ENCODE measurements around the gene C22orf31.

DNA sequence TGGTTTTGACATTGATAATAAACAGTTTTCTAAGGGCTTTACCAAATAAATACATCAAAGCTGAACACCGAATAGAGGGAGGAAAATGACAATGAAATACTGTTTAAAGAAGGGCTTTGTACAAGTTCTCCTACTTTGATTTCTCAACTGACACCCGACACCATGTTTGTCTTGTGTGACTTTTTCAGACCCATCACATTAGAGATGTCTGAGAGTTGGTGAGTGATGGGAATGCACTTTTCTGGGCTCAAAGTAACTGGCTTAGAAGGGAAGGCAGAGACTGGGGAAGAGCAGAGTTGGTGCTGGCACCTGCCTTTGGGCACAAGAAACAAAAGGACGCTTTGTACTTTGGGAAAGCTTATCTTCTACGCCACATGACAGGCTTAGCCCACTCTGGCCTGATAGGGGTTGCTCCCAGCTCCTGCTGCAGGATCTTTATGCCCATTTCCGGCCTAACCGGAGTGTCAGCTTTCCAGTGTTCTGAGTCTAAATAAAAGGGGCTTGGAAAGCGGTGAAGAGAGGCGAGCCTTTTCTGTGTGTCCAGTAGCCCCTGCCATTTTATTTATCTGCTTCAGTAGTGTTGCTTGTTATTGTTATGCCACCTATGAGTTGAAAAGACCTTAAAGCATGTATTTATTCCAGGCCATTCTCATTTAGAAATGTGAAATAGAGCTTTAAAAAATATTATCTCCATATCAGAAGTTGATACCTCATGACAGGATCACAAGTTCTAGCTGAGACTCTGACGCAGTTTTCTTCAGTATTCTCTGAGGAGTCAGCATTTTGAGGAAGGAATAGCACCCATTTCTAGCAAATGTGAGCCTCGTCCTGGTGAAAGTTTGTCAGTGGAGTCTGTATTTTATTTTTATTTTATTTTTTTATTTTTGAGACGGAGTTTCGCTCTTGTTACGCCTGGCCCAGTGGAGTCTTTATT lies 35.4 kb upstream of the C22orf31 start:
- TF ChIP-seq, protein P1, sequence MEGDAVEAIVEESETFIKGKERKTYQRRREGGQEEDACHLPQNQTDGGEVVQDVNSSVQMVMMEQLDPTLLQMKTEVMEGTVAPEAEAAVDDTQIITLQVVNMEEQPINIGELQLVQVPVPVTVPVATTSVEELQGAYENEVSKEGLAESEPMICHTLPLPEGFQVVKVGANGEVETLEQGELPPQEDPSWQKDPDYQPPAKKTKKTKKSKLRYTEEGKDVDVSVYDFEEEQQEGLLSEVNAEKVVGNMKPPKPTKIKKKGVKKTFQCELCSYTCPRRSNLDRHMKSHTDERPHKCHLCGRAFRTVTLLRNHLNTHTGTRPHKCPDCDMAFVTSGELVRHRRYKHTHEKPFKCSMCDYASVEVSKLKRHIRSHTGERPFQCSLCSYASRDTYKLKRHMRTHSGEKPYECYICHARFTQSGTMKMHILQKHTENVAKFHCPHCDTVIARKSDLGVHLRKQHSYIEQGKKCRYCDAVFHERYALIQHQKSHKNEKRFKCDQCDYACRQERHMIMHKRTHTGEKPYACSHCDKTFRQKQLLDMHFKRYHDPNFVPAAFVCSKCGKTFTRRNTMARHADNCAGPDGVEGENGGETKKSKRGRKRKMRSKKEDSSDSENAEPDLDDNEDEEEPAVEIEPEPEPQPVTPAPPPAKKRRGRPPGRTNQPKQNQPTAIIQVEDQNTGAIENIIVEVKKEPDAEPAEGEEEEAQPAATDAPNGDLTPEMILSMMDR (IDR thresholded peaks at IDR 0.05 in 2 of 3, conservative IDR thresholded peaks at IDR 0.05 in 1 of 3; ENCODE audit: borderline replicate concordance in 1 of 3, insufficient read depth in 1 of 3, low read depth in 2 of 3, low read length in 2 of 3), result no peak
- TF ChIP-seq, protein P2, sequence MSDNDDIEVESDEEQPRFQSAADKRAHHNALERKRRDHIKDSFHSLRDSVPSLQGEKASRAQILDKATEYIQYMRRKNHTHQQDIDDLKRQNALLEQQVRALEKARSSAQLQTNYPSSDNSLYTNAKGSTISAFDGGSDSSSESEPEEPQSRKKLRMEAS (IDR thresholded peaks at IDR 0.05), result no peak
- TF ChIP-seq POLR2A (IDR thresholded peaks at IDR 0.05; ENCODE audit: borderline replicate concordance, extremely low read depth, insufficient read depth, insufficient read length) (no peak), SRF (IDR thresholded peaks at IDR 0.05; ENCODE audit: low read depth) (no peak), ELF1 (IDR thresholded peaks at IDR 0.05; ENCODE audit: borderline replicate concordance, low read depth) (no peak), POLR2AphosphoS5 (IDR thresholded peaks at IDR 0.05; ENCODE audit: low read depth, low read length) (no peak), JUND (IDR thresholded peaks at IDR 0.05) (no peak), EGR1 (IDR thresholded peaks at IDR 0.05; ENCODE audit: low read depth) (no peak), FOSL1 (IDR thresholded peaks at IDR 0.05; ENCODE audit: low read depth) (no peak), ZNF274 (IDR thresholded peaks at IDR 0.05; ENCODE audit: low read depth, low read length) (no peak), RAD21 (IDR thresholded peaks at IDR 0.05; ENCODE audit: low read depth) (no peak)
- TF ChIP-seq, protein P3, sequence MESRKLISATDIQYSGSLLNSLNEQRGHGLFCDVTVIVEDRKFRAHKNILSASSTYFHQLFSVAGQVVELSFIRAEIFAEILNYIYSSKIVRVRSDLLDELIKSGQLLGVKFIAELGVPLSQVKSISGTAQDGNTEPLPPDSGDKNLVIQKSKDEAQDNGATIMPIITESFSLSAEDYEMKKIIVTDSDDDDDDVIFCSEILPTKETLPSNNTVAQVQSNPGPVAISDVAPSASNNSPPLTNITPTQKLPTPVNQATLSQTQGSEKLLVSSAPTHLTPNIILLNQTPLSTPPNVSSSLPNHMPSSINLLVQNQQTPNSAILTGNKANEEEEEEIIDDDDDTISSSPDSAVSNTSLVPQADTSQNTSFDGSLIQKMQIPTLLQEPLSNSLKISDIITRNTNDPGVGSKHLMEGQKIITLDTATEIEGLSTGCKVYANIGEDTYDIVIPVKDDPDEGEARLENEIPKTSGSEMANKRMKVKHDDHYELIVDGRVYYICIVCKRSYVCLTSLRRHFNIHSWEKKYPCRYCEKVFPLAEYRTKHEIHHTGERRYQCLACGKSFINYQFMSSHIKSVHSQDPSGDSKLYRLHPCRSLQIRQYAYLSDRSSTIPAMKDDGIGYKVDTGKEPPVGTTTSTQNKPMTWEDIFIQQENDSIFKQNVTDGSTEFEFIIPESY (IDR thresholded peaks at IDR 0.05; ENCODE audit: extremely low read depth, insufficient replicate concordance, low read length), result no peak
- TF ChIP-seq, protein P4, sequence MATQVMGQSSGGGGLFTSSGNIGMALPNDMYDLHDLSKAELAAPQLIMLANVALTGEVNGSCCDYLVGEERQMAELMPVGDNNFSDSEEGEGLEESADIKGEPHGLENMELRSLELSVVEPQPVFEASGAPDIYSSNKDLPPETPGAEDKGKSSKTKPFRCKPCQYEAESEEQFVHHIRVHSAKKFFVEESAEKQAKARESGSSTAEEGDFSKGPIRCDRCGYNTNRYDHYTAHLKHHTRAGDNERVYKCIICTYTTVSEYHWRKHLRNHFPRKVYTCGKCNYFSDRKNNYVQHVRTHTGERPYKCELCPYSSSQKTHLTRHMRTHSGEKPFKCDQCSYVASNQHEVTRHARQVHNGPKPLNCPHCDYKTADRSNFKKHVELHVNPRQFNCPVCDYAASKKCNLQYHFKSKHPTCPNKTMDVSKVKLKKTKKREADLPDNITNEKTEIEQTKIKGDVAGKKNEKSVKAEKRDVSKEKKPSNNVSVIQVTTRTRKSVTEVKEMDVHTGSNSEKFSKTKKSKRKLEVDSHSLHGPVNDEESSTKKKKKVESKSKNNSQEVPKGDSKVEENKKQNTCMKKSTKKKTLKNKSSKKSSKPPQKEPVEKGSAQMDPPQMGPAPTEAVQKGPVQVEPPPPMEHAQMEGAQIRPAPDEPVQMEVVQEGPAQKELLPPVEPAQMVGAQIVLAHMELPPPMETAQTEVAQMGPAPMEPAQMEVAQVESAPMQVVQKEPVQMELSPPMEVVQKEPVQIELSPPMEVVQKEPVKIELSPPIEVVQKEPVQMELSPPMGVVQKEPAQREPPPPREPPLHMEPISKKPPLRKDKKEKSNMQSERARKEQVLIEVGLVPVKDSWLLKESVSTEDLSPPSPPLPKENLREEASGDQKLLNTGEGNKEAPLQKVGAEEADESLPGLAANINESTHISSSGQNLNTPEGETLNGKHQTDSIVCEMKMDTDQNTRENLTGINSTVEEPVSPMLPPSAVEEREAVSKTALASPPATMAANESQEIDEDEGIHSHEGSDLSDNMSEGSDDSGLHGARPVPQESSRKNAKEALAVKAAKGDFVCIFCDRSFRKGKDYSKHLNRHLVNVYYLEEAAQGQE (IDR thresholded peaks at IDR 0.05; ENCODE audit: low read depth), result no peak

Measured in HCT116 (cell line).